ENCODE data around the gene CCSER1. TPM values are rescaled to one million over a fixed set of nuclear protein-coding genes. Genes with fewer than 3 reads are reported as not detected.
"Not testable (repeated sequence)": the region's sequence is repeated elsewhere in the genome, so short reads cannot be mapped to it uniquely, and the experiment has no call there.

Gene CCSER1
- total and polyA plus RNA-seq, 2 experiments from 2014 or later = 2.9 to 3.4 TPM

DNA sequence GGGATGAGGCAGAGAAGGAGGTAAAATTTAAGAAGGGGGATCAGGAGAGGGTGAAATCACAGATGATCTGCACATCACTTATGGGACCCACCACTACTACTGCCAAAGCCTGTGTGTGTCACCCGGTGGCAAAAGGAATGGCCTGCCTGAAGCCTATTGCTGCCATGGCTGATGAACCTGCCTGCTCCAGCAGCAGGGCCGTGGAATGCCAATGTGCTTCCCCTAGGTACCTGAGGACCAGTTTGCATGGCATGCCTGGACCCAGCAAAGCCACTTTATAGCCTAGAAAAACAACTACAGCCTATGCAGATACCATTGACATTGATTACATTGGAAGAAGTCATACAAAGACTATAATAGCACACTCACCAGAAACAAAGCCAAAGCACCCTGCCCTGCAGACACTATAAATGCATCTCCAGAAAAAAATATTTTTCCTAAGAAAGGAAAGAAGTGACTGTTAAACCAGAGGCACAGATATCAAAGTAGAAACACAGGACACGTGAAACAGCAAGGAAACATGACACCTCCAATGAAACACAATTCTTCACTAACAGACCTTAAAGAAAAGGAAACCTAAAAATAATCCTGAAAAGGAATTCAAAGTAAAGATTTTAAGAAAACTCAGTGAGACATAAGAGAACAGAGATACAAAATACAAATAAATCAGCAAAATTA lies 1495.9 kb downstream of the CCSER1 start:
- peaks cover 60% of the 10 kb centered on the region for H3K36me3 Mint-ChIP-seq (ENCODE audit: low read depth)
- H3K27ac ChIP-seq (ENCODE audit: low read depth) = peak overlapping the region; percentile 83
- H3F3A ChIP-seq (replicated peaks; ENCODE audit: low read depth) = no peaks in the 10 kb centered on the region
- H3K4me3 ChIP-seq = peak overlapping the region; percentile 36
- H3K4me1 ChIP-seq (ENCODE audit: insufficient read depth) = peaks cover 18% of the 10 kb centered on the region
- H3K4me1 Mint-ChIP-seq = peaks cover 28% of the 10 kb centered on the region
- H3K4me3 Mint-ChIP-seq = peak overlapping the region; percentile 100
- H2AFZ ChIP-seq = no peak overlapping the region
- H3K9me2 ChIP-seq (ENCODE audit: insufficient read depth) = no peaks in the 10 kb centered on the region
- H4K20me1 ChIP-seq (replicated peaks; ENCODE audit: insufficient read depth) = no peaks in the 10 kb centered on the region
- DNase-seq (ENCODE audit: low spot score) = peak; percentile 44
- no peaks in the 10 kb centered on the region for H3K27me3 ChIP-seq (ENCODE audit: insufficient read depth)
- peaks cover 4% of the 10 kb centered on the region; the same call in 1 of the 2 replicates for H3K36me3 ChIP-seq (ENCODE audit: insufficient read depth)
- peaks cover 44% of the 10 kb centered on the region for H3K79me2 ChIP-seq (replicated peaks; ENCODE audit: insufficient read depth)
- peak overlapping the region; percentile 21 for H3K4me2 ChIP-seq
- H3K27ac Mint-ChIP-seq = peak overlapping the region; percentile 91
- ATAC-seq = peak; percentile 88
- H3K27me3 Mint-ChIP-seq (ENCODE audit: insufficient read depth, low read depth, poor library complexity) = peaks cover 28% of the 10 kb centered on the region
- TF ChIP-seq, protein P1, sequence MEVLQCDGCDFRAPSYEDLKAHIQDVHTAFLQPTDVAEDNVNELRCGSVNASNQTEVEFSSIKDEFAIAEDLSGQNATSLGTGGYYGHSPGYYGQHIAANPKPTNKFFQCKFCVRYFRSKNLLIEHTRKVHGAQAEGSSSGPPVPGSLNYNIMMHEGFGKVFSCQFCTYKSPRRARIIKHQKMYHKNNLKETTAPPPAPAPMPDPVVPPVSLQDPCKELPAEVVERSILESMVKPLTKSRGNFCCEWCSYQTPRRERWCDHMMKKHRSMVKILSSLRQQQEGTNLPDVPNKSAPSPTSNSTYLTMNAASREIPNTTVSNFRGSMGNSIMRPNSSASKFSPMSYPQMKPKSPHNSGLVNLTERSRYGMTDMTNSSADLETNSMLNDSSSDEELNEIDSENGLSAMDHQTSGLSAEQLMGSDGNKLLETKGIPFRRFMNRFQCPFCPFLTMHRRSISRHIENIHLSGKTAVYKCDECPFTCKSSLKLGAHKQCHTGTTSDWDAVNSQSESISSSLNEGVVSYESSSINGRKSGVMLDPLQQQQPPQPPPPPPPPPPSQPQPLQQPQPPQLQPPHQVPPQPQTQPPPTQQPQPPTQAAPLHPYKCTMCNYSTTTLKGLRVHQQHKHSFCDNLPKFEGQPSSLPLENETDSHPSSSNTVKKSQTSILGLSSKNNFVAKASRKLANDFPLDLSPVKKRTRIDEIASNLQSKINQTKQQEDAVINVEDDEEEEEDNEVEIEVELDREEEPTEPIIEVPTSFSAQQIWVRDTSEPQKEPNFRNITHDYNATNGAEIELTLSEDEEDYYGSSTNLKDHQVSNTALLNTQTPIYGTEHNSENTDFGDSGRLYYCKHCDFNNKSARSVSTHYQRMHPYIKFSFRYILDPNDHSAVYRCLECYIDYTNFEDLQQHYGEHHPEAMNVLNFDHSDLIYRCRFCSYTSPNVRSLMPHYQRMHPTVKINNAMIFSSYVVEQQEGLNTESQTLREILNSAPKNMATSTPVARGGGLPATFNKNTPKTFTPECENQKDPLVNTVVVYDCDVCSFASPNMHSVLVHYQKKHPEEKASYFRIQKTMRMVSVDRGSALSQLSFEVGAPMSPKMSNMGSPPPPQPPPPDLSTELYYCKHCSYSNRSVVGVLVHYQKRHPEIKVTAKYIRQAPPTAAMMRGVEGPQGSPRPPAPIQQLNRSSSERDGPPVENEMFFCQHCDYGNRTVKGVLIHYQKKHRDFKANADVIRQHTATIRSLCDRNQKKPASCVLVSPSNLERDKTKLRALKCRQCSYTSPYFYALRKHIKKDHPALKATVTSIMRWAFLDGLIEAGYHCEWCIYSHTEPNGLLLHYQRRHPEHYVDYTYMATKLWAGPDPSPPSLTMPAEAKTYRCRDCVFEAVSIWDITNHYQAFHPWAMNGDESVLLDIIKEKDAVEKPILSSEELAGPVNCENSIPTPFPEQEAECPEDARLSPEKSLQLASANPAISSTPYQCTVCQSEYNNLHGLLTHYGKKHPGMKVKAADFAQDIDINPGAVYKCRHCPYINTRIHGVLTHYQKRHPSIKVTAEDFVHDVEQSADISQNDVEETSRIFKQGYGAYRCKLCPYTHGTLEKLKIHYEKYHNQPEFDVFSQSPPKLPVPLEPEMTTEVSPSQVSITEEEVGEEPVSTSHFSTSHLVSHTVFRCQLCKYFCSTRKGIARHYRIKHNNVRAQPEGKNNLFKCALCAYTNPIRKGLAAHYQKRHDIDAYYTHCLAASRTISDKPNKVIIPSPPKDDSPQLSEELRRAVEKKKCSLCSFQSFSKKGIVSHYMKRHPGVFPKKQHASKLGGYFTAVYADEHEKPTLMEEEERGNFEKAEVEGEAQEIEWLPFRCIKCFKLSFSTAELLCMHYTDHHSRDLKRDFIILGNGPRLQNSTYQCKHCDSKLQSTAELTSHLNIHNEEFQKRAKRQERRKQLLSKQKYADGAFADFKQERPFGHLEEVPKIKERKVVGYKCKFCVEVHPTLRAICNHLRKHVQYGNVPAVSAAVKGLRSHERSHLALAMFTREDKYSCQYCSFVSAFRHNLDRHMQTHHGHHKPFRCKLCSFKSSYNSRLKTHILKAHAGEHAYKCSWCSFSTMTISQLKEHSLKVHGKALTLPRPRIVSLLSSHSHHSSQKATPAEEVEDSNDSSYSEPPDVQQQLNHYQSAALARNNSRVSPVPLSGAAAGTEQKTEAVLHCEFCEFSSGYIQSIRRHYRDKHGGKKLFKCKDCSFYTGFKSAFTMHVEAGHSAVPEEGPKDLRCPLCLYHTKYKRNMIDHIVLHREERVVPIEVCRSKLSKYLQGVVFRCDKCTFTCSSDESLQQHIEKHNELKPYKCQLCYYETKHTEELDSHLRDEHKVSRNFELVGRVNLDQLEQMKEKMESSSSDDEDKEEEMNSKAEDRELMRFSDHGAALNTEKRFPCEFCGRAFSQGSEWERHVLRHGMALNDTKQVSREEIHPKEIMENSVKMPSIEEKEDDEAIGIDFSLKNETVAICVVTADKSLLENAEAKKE (CRISPR knock-in tag; IDR thresholded peaks at IDR 0.05) = no peak
- TF ChIP-seq CREB1 (CRISPR knock-in tag; IDR thresholded peaks at IDR 0.05; ENCODE audit: low read depth) = no peak
- peaks cover 17% of the 10 kb centered on the region for H3K9me3 Mint-ChIP-seq

DNA sequence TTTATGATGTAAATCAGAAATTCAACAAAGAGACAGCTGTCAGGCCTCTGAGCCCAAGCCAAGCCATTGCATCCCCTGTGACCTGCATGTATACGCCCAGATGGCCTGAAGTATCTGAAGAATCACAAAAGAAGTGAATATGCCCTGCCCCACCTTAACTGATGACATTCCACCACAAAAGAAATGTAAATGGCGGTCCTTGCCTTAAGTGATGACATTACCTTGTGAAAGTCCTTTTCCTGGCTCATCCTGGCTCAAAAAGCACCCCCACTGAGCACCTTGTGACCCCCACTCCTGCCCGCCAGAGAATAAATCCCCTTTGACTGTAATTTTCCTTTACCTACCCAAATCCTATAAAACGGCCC lies 1496.4 kb downstream of the CCSER1 start:
- Histone ChIP-seq H3K79me2 (replicated peaks; ENCODE audit: insufficient read depth) (peaks cover 44% of the 10 kb centered on the region), H3K4me3 (peak overlapping the region; percentile 98), H3K4me2 (peak overlapping the region; percentile 94), H3K27ac (ENCODE audit: low read depth) (peak overlapping the region; percentile 83; the same call in 1 of the 2 replicates), H3K4me1 (ENCODE audit: insufficient read depth) (peaks cover 18% of the 10 kb centered on the region)
- not testable (repeated sequence) for H3K9me2 ChIP-seq (ENCODE audit: insufficient read depth); H3F3A ChIP-seq (replicated peaks; ENCODE audit: low read depth); H3K27me3 ChIP-seq (ENCODE audit: insufficient read depth); H2AFZ ChIP-seq; H3K36me3 ChIP-seq (ENCODE audit: insufficient read depth); H4K20me1 ChIP-seq (replicated peaks; ENCODE audit: insufficient read depth)
- Mint-ChIP-seq H3K9me3 (peaks cover 17% of the 10 kb centered on the region), H3K4me1 (peaks cover 31% of the 10 kb centered on the region), H3K27ac (peak overlapping the region; percentile 99), H3K27me3 (ENCODE audit: insufficient read depth, low read depth, poor library complexity) (peaks cover 29% of the 10 kb centered on the region), H3K36me3 (ENCODE audit: low read depth) (peaks cover 65% of the 10 kb centered on the region), H3K4me3 (peak overlapping the region; percentile 100)
- DNase-seq (ENCODE audit: low spot score) (peak; percentile 69), ATAC-seq (peak; percentile 88)
- TF ChIP-seq CREB1 (CRISPR knock-in tag; IDR thresholded peaks at IDR 0.05; ENCODE audit: low read depth) (peak; percentile 63), NANOG (IDR thresholded peaks at IDR 0.05; ENCODE audit: borderline replicate concordance) (peak; percentile 90)
- TF ChIP-seq, protein P1 (CRISPR knock-in tag; IDR thresholded peaks at IDR 0.05) = peak; percentile 84; the same call in 1 of the 2 replicates
